T-helper 22 cell (primary cell): Measurements from ENCODE around the gene ART1.

Experiments used
- DNase-seq: peaks from one replicate; pipeline ENCODE4 v3.0.0-alpha.2; 2020; ENCODE audit warnings: low read depth

ART1 gene

GRCh38 chr11:3666023-3666530 lies 21.1 kb downstream of the ART1 start:
- no peak for DNase-seq

GRCh38 chr11:3667149-3668035 lies 22.5 kb downstream of the ART1 start:
- no peak for DNase-seq

GRCh38 chr11:3669128-3669527 lies 24.2 kb downstream of the ART1 start:
- no peak for DNase-seq

- DNase-seq = no peak
Observed at GRCh38 chr11:3669742-3670183, 24.8 kb downstream of the ART1 start.

GRCh38 chr11:3671334-3672254 lies 26.7 kb downstream of the ART1 start, which contains the start of gene CHRNA10:
Gene CHRNA10, minus strand, starts transcription at chr11:3671384. Its CDS starts 72 bp downstream, at chr11:3671312.
- no peak for DNase-seq

- DNase-seq = no peak
Observed at GRCh38 chr11:3674189-3674588, 29.3 kb downstream of the ART1 start.

GRCh38 chr11:3675971-3676370 lies 31.0 kb downstream of the ART1 start:
- DNase-seq = no peak

- no peak for DNase-seq
Observed at GRCh38 chr11:3679077-3679476, 34.1 kb downstream of the ART1 start.

- DNase-seq = no peak
Observed at GRCh38 chr11:3683039-3683438, 38.1 kb downstream of the ART1 start.

GRCh38 chr11:3684129-3684818 lies 39.3 kb downstream of the ART1 start:
- DNase-seq = no peak

GRCh38 chr11:3684819-3685172 lies 39.9 kb downstream of the ART1 start:
- DNase-seq = no peak

- no peak for DNase-seq
Observed at GRCh38 chr11:3685923-3686322, 41.0 kb downstream of the ART1 start.

GRCh38 chr11:3686751-3687150 lies 41.8 kb downstream of the ART1 start:
- no peak for DNase-seq

GRCh38 chr11:3700410-3700809 lies 55.5 kb downstream of the ART1 start:
- no peak for DNase-seq

GRCh38 chr11:3700910-3701309 lies 56.0 kb downstream of the ART1 start:
- DNase-seq = no peak

GRCh38 chr11:3703383-3703782 lies 58.5 kb downstream of the ART1 start:
- no peak for DNase-seq

- no peak for DNase-seq
Observed at GRCh38 chr11:3707176-3707575, 62.2 kb downstream of the ART1 start.

- no peak for DNase-seq
Observed at GRCh38 chr11:3709977-3710376, 65.0 kb downstream of the ART1 start.

- DNase-seq = no peak
Observed at GRCh38 chr11:3710485-3711259, 65.7 kb downstream of the ART1 start.

- no peak for DNase-seq
Observed at GRCh38 chr11:3712274-3712673, 67.3 kb downstream of the ART1 start.
